K562 (cell line): ENCODE measurements around the gene KRTAP5-11. TPM values are rescaled to one million over a fixed set of nuclear protein-coding genes. Genes with fewer than 3 reads are reported as not detected.

Source experiments
- ATAC-seq: fragments of 200-7000 bp; cut with Tn5 transposase; 3 replicates; pipeline ENCODE4 v1.9.1; 2020; ENCODE audit warnings: moderate library complexity
- BruUV-seq: library from RNA; stranded (reverse); fragments of 400-500 nt; replicated peaks from 2 replicates; lab custom pipeline; 2021; lab: Mats Ljungman, UMichigan
- CTCF ChIA-PET: fragments of 300-600 bp; formaldehyde crosslinking; extraction: SDS; loops from one replicate; lab custom pipeline; 2021; ENCODE audit warnings: low intra/inter-chr PET ratio; lab: Yijun Ruan, JAX
- POLR2A ChIA-PET: fragments of 300-600, 350-650 bp; sonication (Branson Sonifier 250); formaldehyde crosslinking; extraction: SDS; loops from one replicate; lab custom pipeline; 2021; ENCODE audit warnings: antibody characterized with exemption, inconsistent platforms; lab: Yijun Ruan, JAX
- DNase-seq, 4 experiments: peaks; one replicate each; pipeline versions ENCODE4 v3.0.0 to v3.0.0-alpha.2; 2011 to 2018; ENCODE audit warnings: low spot score in 3 of 4, mixed read lengths in 3 of 4; ENCODE audit errors: extremely low read depth in 1 of 4
- FAIRE-seq: peaks from 2 replicates; lab custom pipeline; 2011; peaks lifted over from hg19 to GRCh38; lab: Jason Lieb, UNC
- H2AFZ ChIP-seq: 2 replicates; pipeline ENCODE4 v1.6.0; 2011; ENCODE audit warnings: low read depth, low read length, control low read depth, inconsistent platforms
- H3K27ac ChIP-seq: fragments of 200-600 bp; 3 replicates; pipeline ENCODE4 v1.8.0; 2011; ENCODE audit warnings: low read depth, mild to moderate bottlenecking, control low read depth, inconsistent platforms, low read length, moderate library complexity, mixed read lengths; ENCODE audit errors: extremely low read depth
- H3K27me3 ChIP-seq, 2 experiments: fragments of 300-600 bp in 1 of 2; 2 replicates in 1 of 2; 3 replicates in 1 of 2; pipeline versions ENCODE4 v1.6.0 to v1.8.0; 2011; ENCODE audit warnings: inconsistent platforms in 2 of 2, low read length in 2 of 2, mild to moderate bottlenecking in 1 of 2, mixed read lengths in 1 of 2, moderate library complexity in 1 of 2; ENCODE audit not compliant: control insufficient read depth in 2 of 2, insufficient read depth in 2 of 2
- H3K36me3 ChIP-seq: fragments of 300-600 bp; 3 replicates; pipeline ENCODE4 v1.8.0; 2011; ENCODE audit warnings: mild to moderate bottlenecking, low read length, inconsistent platforms; ENCODE audit not compliant: control insufficient read depth, insufficient read depth
- H3K4me1 ChIP-seq, 2 experiments: fragments of 200-600 bp in 1 of 2; replicated peaks in 1 of 2; 2 replicates in 1 of 2; 3 replicates in 1 of 2; pipeline versions ENCODE4 v1.5.1 to v1.8.0; 2011; ENCODE audit warnings: inconsistent platforms in 2 of 2, low read length in 2 of 2, mild to moderate bottlenecking in 1 of 2, mixed read lengths in 1 of 2, moderate library complexity in 1 of 2; ENCODE audit not compliant: control insufficient read depth in 2 of 2, insufficient read depth in 2 of 2
- H3K4me2 ChIP-seq: 2 replicates; pipeline ENCODE4 v1.6.1; 2011; ENCODE audit warnings: low read length, control low read depth, inconsistent platforms, mixed read lengths; ENCODE audit not compliant: insufficient read depth
- H3K4me3 ChIP-seq: fragments of 200-600 bp; sonication (generic), shearing (Covaris generic); 2 replicates; pipeline ENCODE4 v1.5.1; 2016; ENCODE audit warnings: control low read depth, inconsistent platforms
- H3K79me2 ChIP-seq: fragments of 200-600 bp; 3 replicates; pipeline ENCODE4 v1.8.0; 2011; ENCODE audit warnings: low read length, inconsistent platforms; ENCODE audit not compliant: control insufficient read depth, insufficient read depth
- H3K9ac ChIP-seq, 2 experiments: 2 replicates each; pipeline versions ENCODE4 v1.6.0 to v1.6.1; 2011; ENCODE audit warnings: low read depth in 2 of 2, low read length in 2 of 2, control low read depth in 1 of 2, inconsistent platforms in 1 of 2, mild to moderate bottlenecking in 1 of 2, mixed read lengths in 1 of 2; ENCODE audit not compliant: insufficient read depth in 1 of 2
- H3K9me1 ChIP-seq: one replicate; pipeline ENCODE4 v1.6.0; 2011; ENCODE audit warnings: inconsistent platforms, mild to moderate bottlenecking, low read length, moderate library complexity; ENCODE audit not compliant: control insufficient read depth, insufficient read depth
- H3K9me3 ChIP-seq: replicated peaks from 2 replicates; pipeline ENCODE4 v1.5.1; 2011; ENCODE audit warnings: low read depth, low read length, inconsistent platforms; ENCODE audit not compliant: control insufficient read depth, insufficient read depth
- H4K20me1 ChIP-seq: replicated peaks from 2 replicates; pipeline ENCODE4 v1.6.1; 2011; ENCODE audit warnings: low read length, inconsistent platforms, mixed read lengths; ENCODE audit not compliant: control insufficient read depth, insufficient read depth
- CREBBP ChIP-seq: IDR thresholded peaks from one replicate; pipeline ENCODE4 v1.6.1; 2012; ENCODE audit warnings: low read depth, mild to moderate bottlenecking, control low read depth, inconsistent platforms, low read length
- ESRRA ChIP-seq: fragments of 450-650 bp; IDR thresholded peaks from 2 replicates; pipeline ENCODE4 v1.6.1; 2014; ENCODE audit warnings: low read depth, mild to moderate bottlenecking, moderate library complexity, borderline replicate concordance
- FOXJ2 ChIP-seq: fragments of 200-800 bp; sonication (Bioruptor generic); IDR thresholded peaks from 2 replicates; pipeline ENCODE4 v1.6.1; 2016; ENCODE audit warnings: missing genetic modification characterization, missing compliant biosample characterization
- KLF16 ChIP-seq: IDR thresholded peaks from 2 replicates; pipeline ENCODE4 v1.6.1; 2016; ENCODE audit warnings: antibody characterized with exemption
- MTA3 ChIP-seq: fragments of 450-650 bp; formaldehyde crosslinking; IDR thresholded peaks from 2 replicates; pipeline ENCODE4 v1.6.1; 2017; ENCODE audit warnings: mild to moderate bottlenecking, borderline replicate concordance
- MYNN ChIP-seq, 2 experiments: sonication (generic); formaldehyde crosslinking in 1 of 2; IDR thresholded peaks; 2 replicates each; pipeline versions ENCODE4 v1.5.0 to v1.6.1; 2016 to 2020; ENCODE audit warnings: antibody characterized with exemption in 1 of 2, missing genetic modification reagents in 1 of 2
- POLR2H ChIP-seq: IDR thresholded peaks from 2 replicates; pipeline ENCODE4 v1.6.1; 2016; ENCODE audit warnings: missing genetic modification characterization, low read depth, mild to moderate bottlenecking, control low read depth, missing compliant biosample characterization, moderate library complexity
- ZEB2 ChIP-seq: fragments of 450-650 bp; IDR thresholded peaks from 2 replicates; pipeline ENCODE4 v1.6.1; 2016
- ZNF232 ChIP-seq: sonication (generic); formaldehyde crosslinking; IDR thresholded peaks from 2 replicates; pipeline ENCODE4 v1.8.0; 2022; ENCODE audit warnings: mild to moderate bottlenecking, missing genetic modification reagents
- ZNF282 ChIP-seq: sonication (generic); formaldehyde crosslinking; IDR thresholded peaks from 2 replicates; pipeline ENCODE4 v1.8.1; 2023; ENCODE audit warnings: missing genetic modification reagents
- ZNF384 ChIP-seq: IDR thresholded peaks from 2 replicates; pipeline ENCODE4 v1.6.1; 2012; ENCODE audit warnings: low read depth, low read length, improper control_type of control experiment
- ZNF586 ChIP-seq: fragments of 450-650 bp; formaldehyde crosslinking; conservative IDR thresholded peaks from 2 replicates; pipeline ENCODE4 v1.4.0; 2020; ENCODE audit warnings: mild to moderate bottlenecking, moderate library complexity
- ZNF695 ChIP-seq: fragments of 450-650 bp; formaldehyde crosslinking; IDR thresholded peaks from 2 replicates; pipeline ENCODE4 v1.4.0; 2020; ENCODE audit warnings: mild to moderate bottlenecking, moderate library complexity
- WGBS: fragments of 100-300 bp; shearing (Covaris generic); methylation state at CpG from one replicate; pipeline ENCODE4 v1.1.6; 2016; ENCODE audit warnings: low coverage, mixed read lengths; ENCODE audit not compliant: insufficient coverage; ENCODE audit errors: missing lambda C conversion rate; 5-methylcytosine and 5-hydroxymethylcytosine counted together
- in situ Hi-C: fragments of 300-500 bp; cut with MboI; formaldehyde crosslinking; loops from 4 replicates; pipeline ENCODE4 v1.15.0; 2018; ENCODE audit warnings: inconsistent platforms, mixed read lengths
- intact Hi-C: fragments of 100-400 bp; cut with micrococcal nuclease; formaldehyde crosslinking; loops from 2 replicates; pipeline ENCODE4 v1.14.2; 2022
- polyA plus RNA-seq, 8 experiments: library from polyadenylated mRNA; depleted of rRNA in 4 of 8; stranded (reverse) in 5 of 8; unstranded in 3 of 8; fragments of >200 nt; fragmentation: Nextera tagmentation in 2 of 8; fragmentation: Illumina TruSeq in 1 of 8; extraction: Ambion mirVana in 2 of 8; extraction: Trizol in 1 of 8; gene quantifications; 2 replicates each; pipeline versions ENCODE4 v1.2.1 to v1.2.3, GENCODE V29; 2011 to 2014; ENCODE audit warnings: inconsistent platforms in 1 of 8, missing spikeins in 1 of 8
- total RNA-seq, 7 experiments: library from RNA; depleted of rRNA in 6 of 7; stranded (reverse); fragments of >200 nt in 6 of 7; fragmentation: Illumina TruSeq in 2 of 7; extraction: Trizol in 2 of 7; gene quantifications; 2 replicates each; pipeline versions ENCODE4 v1.2.1 to v1.2.3, GENCODE V29; 2011 to 2021; ENCODE audit warnings: low replicate concordance in 1 of 7
- TF ChIP-seq, protein P1 (sequence below): fragments of 450-650 bp; IDR thresholded peaks from 2 replicates; pipeline ENCODE4 v1.6.1; 2016; ENCODE audit warnings: borderline replicate concordance
- TF ChIP-seq, protein P2 (sequence below): fragments of 250-450 bp; sonication (Bioruptor Pico); IDR thresholded peaks from 2 replicates; pipeline ENCODE4 v1.8.0; 2021; ENCODE audit warnings: moderate library complexity, mild to moderate bottlenecking, inconsistent platforms
- TF ChIP-seq, protein P3 (sequence below): fragments of 450-650 bp; IDR thresholded peaks from 2 replicates; pipeline ENCODE4 v1.6.1; 2016; ENCODE audit warnings: missing biosample characterization, missing genetic modification characterization

Gene KRTAP5-11
- total and polyA plus RNA-seq, 9 of the 15 experiments (the other 6 are each of a cell fraction or from before 2014, with no cell fraction given): not detected

GRCh38 chr11:71554996-71555395, 27.7 kb downstream of the KRTAP5-11 start:
- no peak overlapping the region for H2AFZ ChIP-seq
- H3K9me1 ChIP-seq: no peaks in the 10 kb centered on the region
- H3K4me3 ChIP-seq: no peak overlapping the region
- WGBS: 8% methylated on average over 6 of the region's 6 CpGs
- H3K36me3 ChIP-seq: no peaks in the 10 kb centered on the region
- H3K79me2 ChIP-seq: no peaks in the 10 kb centered on the region
- intact Hi-C loops (no loop called here), in situ Hi-C loops (no loop called here)
- H3K9me3 ChIP-seq: no peaks in the 10 kb centered on the region
- no peak overlapping the region for H3K27ac ChIP-seq
- peaks cover 3 to 28% of the 10 kb centered on the region in 2 experiments; a peak in 3 of 5 replicates for H3K27me3 ChIP-seq
- H4K20me1 ChIP-seq: no peaks in the 10 kb centered on the region
- ChIA-PET CTCF (no interaction called here), POLR2A (no interaction called here)
- ATAC-seq (no peak), FAIRE-seq (no peak), DNase-seq (no peak)
- no TSS peak for BruUV-seq
- H3K4me1 ChIP-seq: peaks cover 0 to 3% of the 10 kb centered on the region in 2 experiments; a peak in 1 of 5 replicates
- peak overlapping the region in 1 of 2 experiments; percentile 18; a peak in 1 of 4 replicates for H3K9ac ChIP-seq
- H3K4me2 ChIP-seq: no peak overlapping the region
- TF ChIP-seq CREBBP (no peak), ZNF586 (CRISPR knock-in tag) (no peak), ZNF695 (CRISPR knock-in tag) (no peak), MYNN (IDR thresholded peaks at IDR 0.05) (no peak), MYNN (CRISPR knock-in tag; IDR thresholded peaks at IDR 0.05) (no peak), ZNF384 (no peak), ZNF282 (CRISPR knock-in tag) (no peak), ESRRA (no peak), FOXJ2 (tag) (no peak), MTA3 (no peak), POLR2H (tag) (no peak), ZNF232 (CRISPR knock-in tag) (no peak), ZEB2 (no peak), KLF16 (no peak)
- TF ChIP-seq, protein P1, sequence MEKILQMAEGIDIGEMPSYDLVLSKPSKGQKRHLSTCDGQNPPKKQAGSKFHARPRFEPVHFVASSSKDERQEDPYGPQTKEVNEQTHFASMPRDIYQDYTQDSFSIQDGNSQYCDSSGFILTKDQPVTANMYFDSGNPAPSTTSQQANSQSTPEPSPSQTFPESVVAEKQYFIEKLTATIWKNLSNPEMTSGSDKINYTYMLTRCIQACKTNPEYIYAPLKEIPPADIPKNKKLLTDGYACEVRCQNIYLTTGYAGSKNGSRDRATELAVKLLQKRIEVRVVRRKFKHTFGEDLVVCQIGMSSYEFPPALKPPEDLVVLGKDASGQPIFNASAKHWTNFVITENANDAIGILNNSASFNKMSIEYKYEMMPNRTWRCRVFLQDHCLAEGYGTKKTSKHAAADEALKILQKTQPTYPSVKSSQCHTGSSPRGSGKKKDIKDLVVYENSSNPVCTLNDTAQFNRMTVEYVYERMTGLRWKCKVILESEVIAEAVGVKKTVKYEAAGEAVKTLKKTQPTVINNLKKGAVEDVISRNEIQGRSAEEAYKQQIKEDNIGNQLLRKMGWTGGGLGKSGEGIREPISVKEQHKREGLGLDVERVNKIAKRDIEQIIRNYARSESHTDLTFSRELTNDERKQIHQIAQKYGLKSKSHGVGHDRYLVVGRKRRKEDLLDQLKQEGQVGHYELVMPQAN: no peak
- TF ChIP-seq, protein P2, sequence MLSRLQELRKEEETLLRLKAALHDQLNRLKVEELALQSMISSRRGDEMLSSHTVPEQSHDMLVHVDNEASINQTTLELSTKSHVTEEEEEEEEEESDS (CRISPR knock-in tag): no peak
- TF ChIP-seq, protein P3, sequence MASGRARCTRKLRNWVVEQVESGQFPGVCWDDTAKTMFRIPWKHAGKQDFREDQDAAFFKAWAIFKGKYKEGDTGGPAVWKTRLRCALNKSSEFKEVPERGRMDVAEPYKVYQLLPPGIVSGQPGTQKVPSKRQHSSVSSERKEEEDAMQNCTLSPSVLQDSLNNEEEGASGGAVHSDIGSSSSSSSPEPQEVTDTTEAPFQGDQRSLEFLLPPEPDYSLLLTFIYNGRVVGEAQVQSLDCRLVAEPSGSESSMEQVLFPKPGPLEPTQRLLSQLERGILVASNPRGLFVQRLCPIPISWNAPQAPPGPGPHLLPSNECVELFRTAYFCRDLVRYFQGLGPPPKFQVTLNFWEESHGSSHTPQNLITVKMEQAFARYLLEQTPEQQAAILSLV: no peak
